A549 (cell line): ENCODE measurements around the gene KRT5. TPM values are rescaled to one million over a fixed set of nuclear protein-coding genes. Genes with fewer than 3 reads are reported as not detected.
"Not testable (repeated sequence)": the region's sequence is repeated elsewhere in the genome, so short reads cannot be mapped to it uniquely, and the experiment has no call there.

Experiments used
- ATAC-seq, 2 experiments: fragments of 200-7000 bp in 1 of 2; fragments of >200 bp in 1 of 2; cut with Nextera tagmentation in 1 of 2; cut with Tn5 transposase in 1 of 2; 3 replicates each; pipeline versions ENCODE4 v1.8.0 to v1.9.1; 2018 to 2020; ENCODE audit warnings: mild to moderate bottlenecking in 1 of 2, moderate library complexity in 1 of 2
- CTCF ChIA-PET: fragments of 300-600 bp; sonication (Branson Sonifier 250); formaldehyde crosslinking; extraction: SDS; loops from one replicate; lab custom pipeline; 2021; ENCODE audit warnings: antibody characterized with exemption, inconsistent platforms; lab: Yijun Ruan, JAX
- POLR2A ChIA-PET: fragments of 350-600 bp; formaldehyde crosslinking; extraction: SDS; loops from one replicate; lab custom pipeline; 2021; ENCODE audit warnings: antibody characterized with exemption, inconsistent platforms; lab: Yijun Ruan, JAX
- DNase-seq, 2 experiments: peaks; one replicate each; pipeline versions ENCODE4 v3.0.0 to v3.0.0-alpha.2; 2011 to 2016; ENCODE audit warnings: low read depth in 1 of 2, low spot score in 1 of 2
- FAIRE-seq: peaks from 2 replicates; lab custom pipeline; 2011; peaks lifted over from hg19 to GRCh38; lab: Jason Lieb, UNC
- H3K27ac ChIP-seq, 2 experiments: fragments of >200 bp; sonication (Bioruptor Twin); formaldehyde crosslinking; 3 replicates each; pipeline ENCODE4 v1.5.1; 2016 to 2017
- H3K4me1 ChIP-seq: fragments of >200 bp; sonication (Bioruptor Twin); formaldehyde crosslinking; 3 replicates; pipeline ENCODE4 v1.6.1; 2016
- H3K4me2 ChIP-seq: fragments of >200 bp; sonication (Bioruptor Twin); formaldehyde crosslinking; 3 replicates; pipeline ENCODE4 v1.6.1; 2016
- H3K4me3 ChIP-seq: fragments of >200 bp; sonication (Bioruptor Twin); formaldehyde crosslinking; 3 replicates; pipeline ENCODE4 v1.5.1; 2016
- H3K9me3 ChIP-seq: fragments of >200 bp; sonication (Bioruptor Twin); formaldehyde crosslinking; 3 replicates; pipeline ENCODE4 v1.6.1; 2016
- CBX2 ChIP-seq: fragments of 200-600 bp; sonication (generic); IDR thresholded peaks from 2 replicates; pipeline ENCODE4 v1.6.1; 2016; ENCODE audit warnings: low read depth, mild to moderate bottlenecking, borderline replicate concordance
- CBX8 ChIP-seq: fragments of 200-600 bp; sonication (generic); IDR thresholded peaks from 2 replicates; pipeline ENCODE4 v1.6.1; 2016
- CHD2 ChIP-seq: fragments of 150-350 bp; IDR thresholded peaks from 2 replicates; pipeline ENCODE4 v1.6.1; 2014; ENCODE audit warnings: low read length; ENCODE audit not compliant: partially characterized antibody
- CHD4 ChIP-seq: fragments of 200-600 bp; sonication (generic); IDR thresholded peaks from 2 replicates; pipeline ENCODE4 v1.6.1; 2016; ENCODE audit warnings: antibody characterized with exemption, mild to moderate bottlenecking, borderline replicate concordance
- EP300 ChIP-seq, 2 experiments: fragments of >200 bp; sonication (Bioruptor Twin); formaldehyde crosslinking; IDR thresholded peaks; 2 replicates in 1 of 2; 3 replicates in 1 of 2; pipeline ENCODE4 v1.6.1; 2016 to 2017
- FOSL2 ChIP-seq, 2 experiments: fragments of 450-650 bp in 1 of 2; fragments of >200 bp in 1 of 2; sonication (Bioruptor Twin) in 1 of 2; formaldehyde crosslinking; IDR thresholded peaks; 2 replicates each; pipeline versions ENCODE4 v1.5.0 to v1.6.1; 2016 to 2020; ENCODE audit warnings: mild to moderate bottlenecking in 1 of 2, moderate library complexity in 1 of 2
- GATA3 ChIP-seq: IDR thresholded peaks from 2 replicates; pipeline ENCODE4 v1.6.1; 2012; ENCODE audit warnings: borderline replicate concordance
- HDAC2 ChIP-seq: fragments of 200-600 bp; sonication (generic); IDR thresholded peaks from 2 replicates; pipeline ENCODE4 v1.6.1; 2016
- HOXA7 ChIP-seq: fragments of 250-450 bp; sonication (Bioruptor Pico); IDR thresholded peaks from 2 replicates; pipeline ENCODE4 v1.5.0; 2020; ENCODE audit warnings: mild to moderate bottlenecking, moderate library complexity
- HOXB5 ChIP-seq: fragments of 250-450 bp; sonication (Bioruptor Pico); IDR thresholded peaks from 2 replicates; pipeline ENCODE4 v1.5.0; 2020; ENCODE audit warnings: mild to moderate bottlenecking, moderate library complexity
- KDM5A ChIP-seq: fragments of 200-600 bp; sonication (generic); IDR thresholded peaks from 2 replicates; pipeline ENCODE4 v1.6.1; 2016; ENCODE audit warnings: antibody characterized with exemption, mild to moderate bottlenecking
- MAFK ChIP-seq: fragments of 450-650 bp; IDR thresholded peaks from 2 replicates; pipeline ENCODE4 v1.6.1; 2014; ENCODE audit not compliant: partially characterized antibody
- MAZ ChIP-seq: fragments of 150-350 bp; IDR thresholded peaks from 2 replicates; pipeline ENCODE4 v1.6.1; 2014; ENCODE audit warnings: antibody characterized with exemption, low read depth, low read length, borderline replicate concordance
- MYC ChIP-seq: IDR thresholded peaks from 2 replicates; pipeline ENCODE4 v1.6.1; 2012; ENCODE audit warnings: mild to moderate bottlenecking, inconsistent platforms, low read length, improper control_type of control experiment, borderline replicate concordance
- POLR2A ChIP-seq: IDR thresholded peaks from 2 replicates; pipeline ENCODE4 v1.6.1; 2012; ENCODE audit warnings: mild to moderate bottlenecking, low read length
- POLR2AphosphoS2 ChIP-seq: conservative IDR thresholded peaks from 2 replicates; pipeline ENCODE4 v1.6.1; 2012; ENCODE audit warnings: low read length, improper control_type of control experiment, inconsistent platforms
- RAD21 ChIP-seq, 2 experiments: fragments of >200 bp in 1 of 2; sonication (Bioruptor Twin) in 1 of 2; formaldehyde crosslinking in 1 of 2; IDR thresholded peaks in 1 of 2; conservative IDR thresholded peaks in 1 of 2; 2 replicates in 1 of 2; 3 replicates in 1 of 2; pipeline ENCODE4 v1.6.1; 2012 to 2018; ENCODE audit warnings: inconsistent platforms in 1 of 2
- RARB ChIP-seq: fragments of 250-450 bp; sonication (Bioruptor Pico); IDR thresholded peaks from 2 replicates; pipeline ENCODE4 v1.8.0; 2021; ENCODE audit warnings: mild to moderate bottlenecking, moderate library complexity
- RFX5 ChIP-seq: fragments of 450-650 bp; IDR thresholded peaks from 2 replicates; pipeline ENCODE4 v1.7.1; 2014; ENCODE audit warnings: antibody characterized with exemption, mild to moderate bottlenecking, moderate library complexity
- SMC3 ChIP-seq: fragments of >200 bp; sonication (Bioruptor Twin); formaldehyde crosslinking; IDR thresholded peaks from 3 replicates; pipeline ENCODE4 v1.6.1; 2018; ENCODE audit warnings: inconsistent platforms
- ZFP36 ChIP-seq: fragments of 450-650 bp; IDR thresholded peaks from 2 replicates; pipeline ENCODE4 v1.6.1; 2014; ENCODE audit warnings: borderline replicate concordance; ENCODE audit not compliant: partially characterized antibody
- WGBS: methylation state at CpG from one replicate; pipeline ENCODE4 v1.1.6; 2017; ENCODE audit errors: missing lambda C conversion rate; 5-methylcytosine and 5-hydroxymethylcytosine counted together
- polyA plus RNA-seq, 4 experiments: library from polyadenylated mRNA; depleted of rRNA in 3 of 4; stranded (reverse); fragments of >200 nt; fragmentation: RNase III in 1 of 4; extraction: RNeasy Plus Mini Kit Qiagen cat#74134 plus additional on column Dnase treatment in 1 of 4; gene quantifications; 2 replicates in 3 of 4; 3 replicates in 1 of 4; pipeline ENCODE4 v1.2.3, GENCODE V29; 2011 to 2017
- TF ChIP-seq, protein P1 (sequence below): fragments of 450-650 bp; IDR thresholded peaks from 2 replicates; pipeline ENCODE4 v1.6.1; 2014; ENCODE audit warnings: antibody characterized with exemption
- TF ChIP-seq, protein P2 (sequence below): IDR thresholded peaks from 2 replicates; pipeline ENCODE4 v1.6.1; 2012; ENCODE audit warnings: low read depth, borderline replicate concordance
- TF ChIP-seq, protein P3 (sequence below): fragments of >200 bp; sonication (Bioruptor Twin); formaldehyde crosslinking; IDR thresholded peaks from 3 replicates; pipeline ENCODE4 v1.6.1; 2016
- TF ChIP-seq, protein P4 (sequence below): fragments of >200 bp; sonication (Bioruptor Twin); formaldehyde crosslinking; IDR thresholded peaks from 3 replicates; pipeline ENCODE4 v1.5.1; 2016
- TF ChIP-seq, protein P5 (sequence below): IDR thresholded peaks from 2 replicates; pipeline ENCODE4 v1.6.1; 2012

Gene KRT5
- polyA plus RNA-seq, 2 of the 4 experiments (the other 2 are of a cell fraction), result 0.06 to 0.25 TPM

DNA sequence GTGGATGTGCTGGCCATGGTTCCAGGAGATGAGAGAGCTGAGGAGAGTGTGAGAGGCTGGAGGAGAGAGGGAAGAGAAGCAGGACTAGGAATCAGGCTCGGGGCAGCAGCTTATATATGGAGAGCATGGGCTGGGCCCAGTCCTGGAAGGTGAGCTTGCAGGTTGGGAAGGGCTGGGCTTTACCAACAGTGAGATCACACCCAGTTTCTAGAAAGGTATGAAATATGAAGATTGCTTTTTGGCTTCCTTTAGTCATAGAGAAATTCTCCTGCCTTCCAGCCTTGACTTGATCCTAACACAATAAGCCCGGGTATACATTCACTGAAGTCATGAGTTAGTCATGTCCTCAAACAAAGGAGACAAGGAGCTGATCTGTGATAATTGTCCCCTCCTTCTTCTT lies 27.0 kb downstream of the KRT5 start, which contains the start of gene KRT6A:
Gene KRT6A (minus strand): TSS at position 86 of the 400 bp plus-strand sequence. CDS start 69 bp downstream, at position 17.
- FAIRE-seq (no peak), DNase-seq (no peak), ATAC-seq (no peak)
- TF ChIP-seq ZFP36 (no peak), CHD2 (no peak), MAFK (no peak), MAZ (no peak), EP300 (IDR thresholded peaks at IDR 0.05) (no peak), CBX8 (no peak), RARB (CRISPR knock-in tag) (no peak), CBX2 (no peak), HDAC2 (no peak), KDM5A (no peak), POLR2A (no peak)
- TF ChIP-seq, protein P1, sequence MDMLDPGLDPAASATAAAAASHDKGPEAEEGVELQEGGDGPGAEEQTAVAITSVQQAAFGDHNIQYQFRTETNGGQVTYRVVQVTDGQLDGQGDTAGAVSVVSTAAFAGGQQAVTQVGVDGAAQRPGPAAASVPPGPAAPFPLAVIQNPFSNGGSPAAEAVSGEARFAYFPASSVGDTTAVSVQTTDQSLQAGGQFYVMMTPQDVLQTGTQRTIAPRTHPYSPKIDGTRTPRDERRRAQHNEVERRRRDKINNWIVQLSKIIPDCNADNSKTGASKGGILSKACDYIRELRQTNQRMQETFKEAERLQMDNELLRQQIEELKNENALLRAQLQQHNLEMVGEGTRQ, result no peak
- TF ChIP-seq, protein P2, sequence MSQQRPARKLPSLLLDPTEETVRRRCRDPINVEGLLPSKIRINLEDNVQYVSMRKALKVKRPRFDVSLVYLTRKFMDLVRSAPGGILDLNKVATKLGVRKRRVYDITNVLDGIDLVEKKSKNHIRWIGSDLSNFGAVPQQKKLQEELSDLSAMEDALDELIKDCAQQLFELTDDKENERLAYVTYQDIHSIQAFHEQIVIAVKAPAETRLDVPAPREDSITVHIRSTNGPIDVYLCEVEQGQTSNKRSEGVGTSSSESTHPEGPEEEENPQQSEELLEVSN, result no peak
- TF ChIP-seq, protein P3, sequence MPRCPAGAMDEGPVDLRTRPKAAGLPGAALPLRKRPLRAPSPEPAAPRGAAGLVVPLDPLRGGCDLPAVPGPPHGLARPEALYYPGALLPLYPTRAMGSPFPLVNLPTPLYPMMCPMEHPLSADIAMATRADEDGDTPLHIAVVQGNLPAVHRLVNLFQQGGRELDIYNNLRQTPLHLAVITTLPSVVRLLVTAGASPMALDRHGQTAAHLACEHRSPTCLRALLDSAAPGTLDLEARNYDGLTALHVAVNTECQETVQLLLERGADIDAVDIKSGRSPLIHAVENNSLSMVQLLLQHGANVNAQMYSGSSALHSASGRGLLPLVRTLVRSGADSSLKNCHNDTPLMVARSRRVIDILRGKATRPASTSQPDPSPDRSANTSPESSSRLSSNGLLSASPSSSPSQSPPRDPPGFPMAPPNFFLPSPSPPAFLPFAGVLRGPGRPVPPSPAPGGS, result no peak
- Histone ChIP-seq H3K4me3 (no peak within 1 kb of the TSS), H3K4me2 (no peak within 1 kb of the TSS), H3K9me3 (no peaks in the 10 kb centered on the region), H3K27ac (peak within 1 kb of the TSS; percentile 12 to 23; a peak in 3 of 6 replicates), H3K4me1 (peaks cover 37% of the 10 kb centered on the region)
- 54% methylated on average over 2 of the region's 2 CpGs for WGBS
- ChIA-PET CTCF (interaction anchor here (1.5 kb wide), 1 partner anchor 121 kb away, joined by 4 read pairs; no protein-coding TSS in a partner anchor), POLR2A (no interaction called here)

DNA sequence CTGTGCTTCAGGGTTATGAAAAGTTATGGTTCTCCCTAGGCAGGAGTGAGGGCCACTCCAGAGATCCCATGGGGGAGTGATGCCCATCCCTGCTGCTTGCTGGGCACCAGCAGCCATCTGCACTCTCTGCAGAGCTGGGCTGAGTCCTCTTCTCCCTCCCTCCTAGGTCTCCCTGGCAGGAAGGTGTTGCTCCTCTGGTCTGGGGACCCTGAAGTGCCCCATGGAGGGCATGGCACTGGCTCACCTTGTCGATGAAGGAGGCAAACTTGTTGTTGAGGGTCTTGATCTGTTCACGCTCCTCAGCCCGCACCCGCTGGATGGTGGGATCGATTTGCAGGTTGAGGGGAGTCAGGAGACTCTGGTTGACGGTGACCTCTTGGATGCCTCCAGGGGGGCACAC lies 27.8 kb downstream of the KRT5 start:
- CTCF ChIA-PET, H3K9me3 ChIP-seq, FAIRE-seq, H3K4me3 ChIP-seq, H3K4me2 ChIP-seq, DNase-seq, ATAC-seq, POLR2A ChIA-PET, H3K27ac ChIP-seq: not testable (repeated sequence)
- H3K4me1 ChIP-seq, result peaks cover 37% of the 10 kb centered on the region
- 86% methylated on average over 2 of the region's 6 CpGs for WGBS

DNA sequence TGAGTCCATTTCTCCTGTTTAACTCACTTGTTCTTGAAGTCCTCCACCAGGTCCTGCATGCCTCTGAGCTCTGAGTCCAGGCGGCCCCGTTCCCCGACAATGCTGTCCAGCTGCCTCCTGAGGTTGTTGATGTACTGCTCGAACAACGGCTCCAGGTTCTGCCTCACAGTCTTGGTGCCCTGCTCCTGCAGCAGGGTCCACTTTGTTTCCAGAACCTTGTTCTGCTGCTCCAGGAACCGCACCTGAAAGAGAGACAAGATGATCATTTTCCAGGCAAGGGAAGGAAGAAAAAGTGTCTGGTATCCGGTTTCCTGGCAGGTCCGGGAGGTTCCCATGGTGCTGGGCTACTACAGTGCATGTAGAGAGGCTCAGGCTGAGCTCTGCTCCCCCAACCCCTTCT lies 28.7 kb downstream of the KRT5 start:
- POLR2A ChIA-PET, H3K27ac ChIP-seq, CTCF ChIA-PET, H3K4me2 ChIP-seq, H3K4me3 ChIP-seq, DNase-seq, ATAC-seq, FAIRE-seq, H3K9me3 ChIP-seq: not testable (repeated sequence)
- peaks cover 29% of the 10 kb centered on the region for H3K4me1 ChIP-seq
- WGBS, result 70% methylated on average over 8 of the region's 8 CpGs

DNA sequence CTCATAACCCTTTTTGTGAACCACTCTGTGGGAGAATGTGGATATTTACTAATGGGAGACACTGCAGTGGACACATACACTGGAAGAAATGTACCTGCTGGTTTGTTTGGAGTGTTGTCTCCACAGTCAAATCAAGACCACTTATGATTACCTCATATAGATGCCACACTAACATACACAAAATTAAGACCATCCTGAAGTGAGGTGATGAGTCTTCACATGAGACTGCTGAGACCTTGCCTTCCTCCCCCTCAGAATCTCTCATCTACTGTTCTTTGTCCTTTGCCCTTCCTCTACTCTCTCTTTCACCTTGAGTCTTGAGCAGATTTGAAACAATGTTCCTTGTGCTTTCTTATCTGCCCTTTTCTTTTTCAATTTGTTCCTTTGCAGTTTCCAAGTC lies 31.5 kb downstream of the KRT5 start:
- no peak for ATAC-seq
- TF ChIP-seq MYC (no peak), HOXB5 (CRISPR knock-in tag) (no peak), RARB (CRISPR knock-in tag) (no peak), GATA3 (no peak), SMC3 (no peak), RAD21 (conservative IDR thresholded peaks at IDR 0.05 in 1 of 2, IDR thresholded peaks at IDR 0.05 in 1 of 2) (no peak), HOXA7 (no peak), HDAC2 (no peak), FOSL2 (IDR thresholded peaks at IDR 0.05) (no peak), FOSL2 (CRISPR knock-in tag; IDR thresholded peaks at IDR 0.05) (no peak), POLR2AphosphoS2 (no peak), CHD4 (no peak), RFX5 (no peak)
- TF ChIP-seq, protein P2, result no peak
- TF ChIP-seq, protein P4, sequence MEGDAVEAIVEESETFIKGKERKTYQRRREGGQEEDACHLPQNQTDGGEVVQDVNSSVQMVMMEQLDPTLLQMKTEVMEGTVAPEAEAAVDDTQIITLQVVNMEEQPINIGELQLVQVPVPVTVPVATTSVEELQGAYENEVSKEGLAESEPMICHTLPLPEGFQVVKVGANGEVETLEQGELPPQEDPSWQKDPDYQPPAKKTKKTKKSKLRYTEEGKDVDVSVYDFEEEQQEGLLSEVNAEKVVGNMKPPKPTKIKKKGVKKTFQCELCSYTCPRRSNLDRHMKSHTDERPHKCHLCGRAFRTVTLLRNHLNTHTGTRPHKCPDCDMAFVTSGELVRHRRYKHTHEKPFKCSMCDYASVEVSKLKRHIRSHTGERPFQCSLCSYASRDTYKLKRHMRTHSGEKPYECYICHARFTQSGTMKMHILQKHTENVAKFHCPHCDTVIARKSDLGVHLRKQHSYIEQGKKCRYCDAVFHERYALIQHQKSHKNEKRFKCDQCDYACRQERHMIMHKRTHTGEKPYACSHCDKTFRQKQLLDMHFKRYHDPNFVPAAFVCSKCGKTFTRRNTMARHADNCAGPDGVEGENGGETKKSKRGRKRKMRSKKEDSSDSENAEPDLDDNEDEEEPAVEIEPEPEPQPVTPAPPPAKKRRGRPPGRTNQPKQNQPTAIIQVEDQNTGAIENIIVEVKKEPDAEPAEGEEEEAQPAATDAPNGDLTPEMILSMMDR, result no peak
- TF ChIP-seq, protein P5, sequence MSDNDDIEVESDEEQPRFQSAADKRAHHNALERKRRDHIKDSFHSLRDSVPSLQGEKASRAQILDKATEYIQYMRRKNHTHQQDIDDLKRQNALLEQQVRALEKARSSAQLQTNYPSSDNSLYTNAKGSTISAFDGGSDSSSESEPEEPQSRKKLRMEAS, result no peak

More for the DNA sequence above, 31.5 kb downstream of the KRT5 start:
- no peak for DNase-seq
- FAIRE-seq, result no peak
- CTCF ChIA-PET, result interaction anchor here (1.1 to 1.6 kb wide), 2 partner anchors 19 to 116 kb away, joined by 3 to 4 read pairs; no protein-coding TSS in a partner anchor
- Histone ChIP-seq H3K4me2 (no peak overlapping the region), H3K4me1 (peaks cover 4% of the 10 kb centered on the region; the same call in 1 of the 3 replicates), H3K9me3 (peaks cover 19% of the 10 kb centered on the region; the same call in 2 of the 3 replicates), H3K4me3 (no peak overlapping the region), H3K27ac (no peak overlapping the region)
- POLR2A ChIA-PET, result interaction anchor here (0.7 kb wide), 1 partner anchor 213 kb away, joined by 3 read pairs; no protein-coding TSS in a partner anchor
